WTC11 (cell line): ENCODE measurements around the gene PKDCC. TPM values are rescaled to one million over a fixed set of nuclear protein-coding genes. Genes with fewer than 3 reads are reported as not detected.

Experiments used
- ATAC-seq: fragments of 200-7000 bp; cut with Tn5 transposase; 2 replicates; pipeline ENCODE4 v1.10.0; 2021; ENCODE audit warnings: mild to moderate bottlenecking, moderate library complexity
- CTCF ChIA-PET: fragments of 300-600 bp; sonication (Branson Sonifier 250); formaldehyde crosslinking; loops from one replicate; lab custom pipeline; 2021; ENCODE audit warnings: antibody characterized with exemption; lab: Charles Lee
- POLR2A ChIA-PET: fragments of 350-600 bp; sonication (Branson Sonifier 250); formaldehyde crosslinking; loops from one replicate; lab custom pipeline; 2021; ENCODE audit warnings: antibody characterized with exemption; lab: Charles Lee
- DNase-seq: peaks from one replicate; pipeline ENCODE4 v3.0.0; 2021; ENCODE audit warnings: low spot score
- H3K27ac Mint-ChIP-seq: 2 replicates; pipeline ENCODE4 v1.8.0; 2021; ENCODE audit warnings: mixed read lengths
- H3K27me3 Mint-ChIP-seq: 2 replicates; pipeline ENCODE4 v1.8.0; 2021; ENCODE audit warnings: low read depth, mild to moderate bottlenecking, moderate library complexity, mixed read lengths
- H3K36me3 Mint-ChIP-seq: 2 replicates; pipeline ENCODE4 v1.8.0; 2021; ENCODE audit warnings: mixed read lengths
- H3K4me1 Mint-ChIP-seq: 2 replicates; pipeline ENCODE4 v1.8.0; 2022; ENCODE audit warnings: mixed read lengths
- H3K4me3 Mint-ChIP-seq: 2 replicates; pipeline ENCODE4 v1.8.0; 2021; ENCODE audit warnings: mild to moderate bottlenecking, moderate library complexity, mixed read lengths
- H3K9me3 Mint-ChIP-seq: 2 replicates; pipeline ENCODE4 v1.8.0; 2021; ENCODE audit warnings: mixed read lengths
- AR ChIP-seq: fragments of 250-450 bp; sonication (Bioruptor Pico); IDR thresholded peaks from 2 replicates; pipeline ENCODE4 v1.9.0; 2021; ENCODE audit warnings: mild to moderate bottlenecking
- ATF2 ChIP-seq: sonication (generic); formaldehyde crosslinking; IDR thresholded peaks from 2 replicates; pipeline ENCODE4 v1.8.1; 2022; ENCODE audit warnings: low read depth, missing genetic modification reagents, borderline replicate concordance
- E2F5 ChIP-seq: sonication (generic); formaldehyde crosslinking; IDR thresholded peaks from 2 replicates; pipeline ENCODE4 v1.8.1; 2022; ENCODE audit warnings: mild to moderate bottlenecking, moderate library complexity, missing genetic modification reagents
- ELF4 ChIP-seq: sonication (generic); formaldehyde crosslinking; IDR thresholded peaks from 2 replicates; pipeline ENCODE4 v1.8.1; 2022; ENCODE audit warnings: low read depth, mild to moderate bottlenecking, moderate library complexity, missing genetic modification reagents
- ETV6 ChIP-seq: sonication (generic); formaldehyde crosslinking; IDR thresholded peaks from 2 replicates; pipeline ENCODE4 v1.8.1; 2022; ENCODE audit warnings: mild to moderate bottlenecking, missing genetic modification reagents
- FOXJ3 ChIP-seq: sonication (generic); formaldehyde crosslinking; IDR thresholded peaks from 2 replicates; pipeline ENCODE4 v1.9.0; 2021; ENCODE audit warnings: missing genetic modification reagents, mild to moderate bottlenecking, borderline replicate concordance
- FOXP1 ChIP-seq: sonication (generic); formaldehyde crosslinking; IDR thresholded peaks from 2 replicates; pipeline ENCODE4 v1.8.0; 2022; ENCODE audit warnings: missing genetic modification reagents, mild to moderate bottlenecking, moderate library complexity, borderline replicate concordance
- GABPB1 ChIP-seq: sonication (generic); formaldehyde crosslinking; IDR thresholded peaks from 2 replicates; pipeline ENCODE4 v1.8.1; 2023; ENCODE audit warnings: mild to moderate bottlenecking, missing genetic modification reagents
- NFE2L1 ChIP-seq: sonication (generic); formaldehyde crosslinking; IDR thresholded peaks from 2 replicates; pipeline ENCODE4 v1.8.1; 2023; ENCODE audit warnings: missing genetic modification reagents
- TEAD1 ChIP-seq: sonication (generic); formaldehyde crosslinking; IDR thresholded peaks from 2 replicates; pipeline ENCODE4 v1.8.0; 2022; ENCODE audit warnings: mild to moderate bottlenecking, missing genetic modification reagents
- ZNF396 ChIP-seq: fragments of 250-450 bp; sonication (Bioruptor Pico); IDR thresholded peaks from 2 replicates; pipeline ENCODE4 v1.8.0; 2021; ENCODE audit warnings: mild to moderate bottlenecking, moderate library complexity, borderline replicate concordance
- ZNF416 ChIP-seq: fragments of 250-450 bp; sonication (Bioruptor Pico); IDR thresholded peaks from 2 replicates; pipeline ENCODE4 v1.9.0; 2021; ENCODE audit warnings: mild to moderate bottlenecking, inconsistent platforms
- ZNF671 ChIP-seq: fragments of 250-450 bp; sonication (Bioruptor Pico); IDR thresholded peaks from 2 replicates; pipeline ENCODE4 v1.8.0; 2021; ENCODE audit warnings: mild to moderate bottlenecking
- total RNA-seq: library from RNA; stranded (reverse); gene quantifications from 3 replicates; pipeline ENCODE4 v1.2.3, GENCODE V29; 2021
- TF ChIP-seq, protein P1 (sequence below): sonication (generic); formaldehyde crosslinking; IDR thresholded peaks from 2 replicates; pipeline ENCODE4 v1.8.0; 2022; ENCODE audit warnings: missing genetic modification reagents
- TF ChIP-seq, protein P2 (sequence below): fragments of 200-600 bp; IDR thresholded peaks from 2 replicates; pipeline ENCODE4 v1.8.0; 2022; ENCODE audit warnings: antibody characterized with exemption
- TF ChIP-seq, protein P3 (sequence below): sonication (generic); formaldehyde crosslinking; IDR thresholded peaks from 2 replicates; pipeline ENCODE4 v1.8.0; 2023; ENCODE audit warnings: missing genetic modification reagents, mild to moderate bottlenecking, borderline replicate concordance

The PKDCC gene
- total RNA-seq, 1 experiment from 2014 or later, result 27.3 TPM

DNA sequence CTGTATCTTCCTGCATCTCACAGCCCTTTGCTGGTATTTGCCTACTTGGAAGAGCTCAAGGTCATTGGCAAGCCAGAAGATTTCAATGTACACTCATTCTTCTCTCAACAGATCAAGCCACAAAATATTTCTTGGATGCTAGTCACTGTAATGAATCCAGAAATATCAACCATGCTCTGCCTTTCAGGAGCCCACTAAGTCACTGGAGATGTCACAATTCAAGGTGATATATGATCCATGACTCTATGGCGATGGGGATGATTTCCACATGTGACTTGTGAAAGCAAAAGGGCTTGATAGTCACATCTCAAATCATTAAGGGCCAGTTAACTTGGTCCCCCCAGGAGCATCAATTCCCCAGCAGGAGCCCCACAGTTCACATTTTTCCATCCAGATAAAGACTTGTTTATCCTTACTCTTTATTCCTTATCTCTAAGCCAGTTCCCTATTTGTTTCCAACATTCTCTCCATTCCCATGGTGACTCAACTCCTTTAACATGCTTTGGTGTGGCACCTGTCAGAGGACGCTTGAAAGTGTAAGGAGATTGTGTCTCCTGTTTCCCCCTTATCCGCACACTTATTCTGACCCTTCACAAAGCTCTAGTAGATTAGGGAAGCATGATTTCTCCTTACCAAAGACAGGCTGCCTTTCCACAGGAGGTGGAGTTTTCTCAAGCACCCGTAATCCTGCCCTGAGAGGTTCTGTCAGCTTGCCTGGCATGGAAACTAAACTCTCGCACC is 15.8 kb downstream of the PKDCC start (continued):
- TF ChIP-seq, protein P1, sequence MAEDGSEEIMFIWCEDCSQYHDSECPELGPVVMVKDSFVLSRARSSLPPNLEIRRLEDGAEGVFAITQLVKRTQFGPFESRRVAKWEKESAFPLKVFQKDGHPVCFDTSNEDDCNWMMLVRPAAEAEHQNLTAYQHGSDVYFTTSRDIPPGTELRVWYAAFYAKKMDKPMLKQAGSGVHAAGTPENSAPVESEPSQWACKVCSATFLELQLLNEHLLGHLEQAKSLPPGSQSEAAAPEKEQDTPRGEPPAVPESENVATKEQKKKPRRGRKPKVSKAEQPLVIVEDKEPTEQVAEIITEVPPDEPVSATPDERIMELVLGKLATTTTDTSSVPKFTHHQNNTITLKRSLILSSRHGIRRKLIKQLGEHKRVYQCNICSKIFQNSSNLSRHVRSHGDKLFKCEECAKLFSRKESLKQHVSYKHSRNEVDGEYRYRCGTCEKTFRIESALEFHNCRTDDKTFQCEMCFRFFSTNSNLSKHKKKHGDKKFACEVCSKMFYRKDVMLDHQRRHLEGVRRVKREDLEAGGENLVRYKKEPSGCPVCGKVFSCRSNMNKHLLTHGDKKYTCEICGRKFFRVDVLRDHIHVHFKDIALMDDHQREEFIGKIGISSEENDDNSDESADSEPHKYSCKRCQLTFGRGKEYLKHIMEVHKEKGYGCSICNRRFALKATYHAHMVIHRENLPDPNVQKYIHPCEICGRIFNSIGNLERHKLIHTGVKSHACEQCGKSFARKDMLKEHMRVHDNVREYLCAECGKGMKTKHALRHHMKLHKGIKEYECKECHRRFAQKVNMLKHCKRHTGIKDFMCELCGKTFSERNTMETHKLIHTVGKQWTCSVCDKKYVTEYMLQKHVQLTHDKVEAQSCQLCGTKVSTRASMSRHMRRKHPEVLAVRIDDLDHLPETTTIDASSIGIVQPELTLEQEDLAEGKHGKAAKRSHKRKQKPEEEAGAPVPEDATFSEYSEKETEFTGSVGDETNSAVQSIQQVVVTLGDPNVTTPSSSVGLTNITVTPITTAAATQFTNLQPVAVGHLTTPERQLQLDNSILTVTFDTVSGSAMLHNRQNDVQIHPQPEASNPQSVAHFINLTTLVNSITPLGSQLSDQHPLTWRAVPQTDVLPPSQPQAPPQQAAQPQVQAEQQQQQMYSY, result no peak
- TF ChIP-seq ZNF671 (CRISPR knock-in tag) (no peak), E2F5 (CRISPR knock-in tag) (no peak), ELF4 (no peak), FOXP1 (CRISPR knock-in tag) (no peak), ETV6 (CRISPR knock-in tag) (no peak), TEAD1 (CRISPR knock-in tag) (no peak), FOXJ3 (CRISPR knock-in tag) (no peak)
- TF ChIP-seq, protein P2, sequence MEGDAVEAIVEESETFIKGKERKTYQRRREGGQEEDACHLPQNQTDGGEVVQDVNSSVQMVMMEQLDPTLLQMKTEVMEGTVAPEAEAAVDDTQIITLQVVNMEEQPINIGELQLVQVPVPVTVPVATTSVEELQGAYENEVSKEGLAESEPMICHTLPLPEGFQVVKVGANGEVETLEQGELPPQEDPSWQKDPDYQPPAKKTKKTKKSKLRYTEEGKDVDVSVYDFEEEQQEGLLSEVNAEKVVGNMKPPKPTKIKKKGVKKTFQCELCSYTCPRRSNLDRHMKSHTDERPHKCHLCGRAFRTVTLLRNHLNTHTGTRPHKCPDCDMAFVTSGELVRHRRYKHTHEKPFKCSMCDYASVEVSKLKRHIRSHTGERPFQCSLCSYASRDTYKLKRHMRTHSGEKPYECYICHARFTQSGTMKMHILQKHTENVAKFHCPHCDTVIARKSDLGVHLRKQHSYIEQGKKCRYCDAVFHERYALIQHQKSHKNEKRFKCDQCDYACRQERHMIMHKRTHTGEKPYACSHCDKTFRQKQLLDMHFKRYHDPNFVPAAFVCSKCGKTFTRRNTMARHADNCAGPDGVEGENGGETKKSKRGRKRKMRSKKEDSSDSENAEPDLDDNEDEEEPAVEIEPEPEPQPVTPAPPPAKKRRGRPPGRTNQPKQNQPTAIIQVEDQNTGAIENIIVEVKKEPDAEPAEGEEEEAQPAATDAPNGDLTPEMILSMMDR, result no peak

DNA sequence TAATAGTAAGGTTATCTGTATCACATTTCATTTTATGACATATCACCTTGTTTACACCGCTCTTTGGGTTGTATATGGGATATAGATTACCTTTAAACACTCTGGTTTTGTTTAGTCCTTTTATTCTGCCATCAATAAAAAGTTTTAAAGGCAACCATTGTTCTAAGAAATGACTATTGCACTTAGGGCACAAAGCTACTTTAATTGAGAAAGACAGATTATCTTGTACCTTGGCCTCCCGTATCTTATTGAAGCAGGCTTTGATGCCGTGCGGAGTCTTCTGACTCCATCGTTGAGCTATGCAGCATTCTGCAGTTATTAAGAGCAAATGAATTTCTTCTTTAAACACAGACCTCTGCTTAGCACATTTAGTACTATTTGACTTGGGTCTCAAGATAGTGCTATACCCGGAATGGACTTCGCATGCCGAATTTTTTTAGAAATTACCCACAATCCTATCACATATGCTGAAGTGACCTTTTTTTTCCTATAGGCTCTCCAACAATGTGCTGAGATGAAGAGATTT is 16.7 kb downstream of the PKDCC start:
- Mint-ChIP-seq H3K27ac (no peak overlapping the region), H3K4me1 (peaks cover 10% of the 10 kb centered on the region), H3K36me3 (peaks cover under 1% of the 10 kb centered on the region; the same call in 1 of the 2 replicates), H3K9me3 (no peaks in the 10 kb centered on the region), H3K4me3 (no peak overlapping the region), H3K27me3 (no peaks in the 10 kb centered on the region)
- ChIA-PET POLR2A (no interaction called here), CTCF (interaction anchor here (1.7 kb wide), 1 partner anchor 10 kb away, joined by 6 read pairs; no protein-coding TSS in a partner anchor)
- DNase-seq (no peak), ATAC-seq (no peak)
- TF ChIP-seq ZNF671 (CRISPR knock-in tag) (no peak), AR (CRISPR knock-in tag) (no peak), ATF2 (CRISPR knock-in tag) (no peak), FOXP1 (CRISPR knock-in tag) (no peak), ZNF416 (CRISPR knock-in tag) (no peak), GABPB1 (CRISPR knock-in tag) (no peak), ZNF396 (CRISPR knock-in tag) (no peak), NFE2L1 (CRISPR knock-in tag) (no peak)
- TF ChIP-seq, protein P2, result no peak
- TF ChIP-seq, protein P3, sequence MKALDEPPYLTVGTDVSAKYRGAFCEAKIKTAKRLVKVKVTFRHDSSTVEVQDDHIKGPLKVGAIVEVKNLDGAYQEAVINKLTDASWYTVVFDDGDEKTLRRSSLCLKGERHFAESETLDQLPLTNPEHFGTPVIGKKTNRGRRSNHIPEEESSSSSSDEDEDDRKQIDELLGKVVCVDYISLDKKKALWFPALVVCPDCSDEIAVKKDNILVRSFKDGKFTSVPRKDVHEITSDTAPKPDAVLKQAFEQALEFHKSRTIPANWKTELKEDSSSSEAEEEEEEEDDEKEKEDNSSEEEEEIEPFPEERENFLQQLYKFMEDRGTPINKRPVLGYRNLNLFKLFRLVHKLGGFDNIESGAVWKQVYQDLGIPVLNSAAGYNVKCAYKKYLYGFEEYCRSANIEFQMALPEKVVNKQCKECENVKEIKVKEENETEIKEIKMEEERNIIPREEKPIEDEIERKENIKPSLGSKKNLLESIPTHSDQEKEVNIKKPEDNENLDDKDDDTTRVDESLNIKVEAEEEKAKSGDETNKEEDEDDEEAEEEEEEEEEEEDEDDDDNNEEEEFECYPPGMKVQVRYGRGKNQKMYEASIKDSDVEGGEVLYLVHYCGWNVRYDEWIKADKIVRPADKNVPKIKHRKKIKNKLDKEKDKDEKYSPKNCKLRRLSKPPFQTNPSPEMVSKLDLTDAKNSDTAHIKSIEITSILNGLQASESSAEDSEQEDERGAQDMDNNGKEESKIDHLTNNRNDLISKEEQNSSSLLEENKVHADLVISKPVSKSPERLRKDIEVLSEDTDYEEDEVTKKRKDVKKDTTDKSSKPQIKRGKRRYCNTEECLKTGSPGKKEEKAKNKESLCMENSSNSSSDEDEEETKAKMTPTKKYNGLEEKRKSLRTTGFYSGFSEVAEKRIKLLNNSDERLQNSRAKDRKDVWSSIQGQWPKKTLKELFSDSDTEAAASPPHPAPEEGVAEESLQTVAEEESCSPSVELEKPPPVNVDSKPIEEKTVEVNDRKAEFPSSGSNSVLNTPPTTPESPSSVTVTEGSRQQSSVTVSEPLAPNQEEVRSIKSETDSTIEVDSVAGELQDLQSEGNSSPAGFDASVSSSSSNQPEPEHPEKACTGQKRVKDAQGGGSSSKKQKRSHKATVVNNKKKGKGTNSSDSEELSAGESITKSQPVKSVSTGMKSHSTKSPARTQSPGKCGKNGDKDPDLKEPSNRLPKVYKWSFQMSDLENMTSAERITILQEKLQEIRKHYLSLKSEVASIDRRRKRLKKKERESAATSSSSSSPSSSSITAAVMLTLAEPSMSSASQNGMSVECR, result no peak
